SK-N-SH (cell line): ENCODE data around the gene SLC51A. TPM values are rescaled to one million over a fixed set of nuclear protein-coding genes. Genes with fewer than 3 reads are reported as not detected.

Experiments
- CTCF ChIA-PET: fragments of 300-600, 350-600 bp; formaldehyde crosslinking; extraction: SDS; loops from one replicate; lab custom pipeline; 2021; lab: Yijun Ruan, JAX
- POLR2A ChIA-PET: fragments of 350-600 bp; sonication (Branson Sonifier 250); formaldehyde crosslinking; extraction: SDS; loops from one replicate; lab custom pipeline; 2020; ENCODE audit warnings: antibody characterized with exemption, inconsistent platforms; lab: Yijun Ruan, JAX
- DNase-seq: peaks from one replicate; pipeline ENCODE4 v3.0.0; 2012
- H2AFZ ChIP-seq: fragments of 200-600 bp; sonication (generic); 2 replicates; pipeline ENCODE4 v1.8.1; 2016; ENCODE audit warnings: antibody characterized with exemption, mild to moderate bottlenecking, low read depth
- H3F3A ChIP-seq: fragments of 200-600 bp; sonication (generic); replicated peaks from 2 replicates; pipeline ENCODE3; 2016; ENCODE audit warnings: antibody characterized with exemption, mild to moderate bottlenecking; ENCODE audit not compliant: insufficient read depth
- H3K27ac ChIP-seq, 2 experiments: fragments of 200-500 bp in 1 of 2; fragments of 200-600 bp in 1 of 2; sonication (Bioruptor generic) in 1 of 2; sonication (generic), shearing (Covaris generic) in 1 of 2; 2 replicates each; pipeline versions ENCODE4 v1.5.1 to v1.6.1; 2014 to 2016; ENCODE audit warnings: low read depth in 2 of 2, inconsistent platforms in 1 of 2, low read length in 1 of 2, mild to moderate bottlenecking in 1 of 2, mixed read lengths in 1 of 2
- H3K27me3 ChIP-seq: fragments of 200-600 bp; sonication (generic), shearing (Covaris generic); 2 replicates; pipeline ENCODE4 v1.6.1; 2016; ENCODE audit warnings: mixed run types; ENCODE audit not compliant: insufficient read depth
- H3K36me3 ChIP-seq, 2 experiments: fragments of 200-500 bp in 1 of 2; fragments of 200-600 bp in 1 of 2; sonication (Bioruptor generic) in 1 of 2; sonication (generic) in 1 of 2; replicated peaks in 1 of 2; 2 replicates each; pipeline versions ENCODE3 to v1.5.1; 2014 to 2016; ENCODE audit warnings: low read length in 1 of 2, mild to moderate bottlenecking in 1 of 2; ENCODE audit not compliant: insufficient read depth in 2 of 2, control insufficient read depth in 1 of 2
- H3K4me1 ChIP-seq, 2 experiments: fragments of 200-500 bp in 1 of 2; fragments of 200-600 bp in 1 of 2; sonication (Bioruptor generic) in 1 of 2; sonication (generic), shearing (Covaris generic) in 1 of 2; 2 replicates each; pipeline versions ENCODE4 v1.5.1 to v1.6.1; 2014 to 2016; ENCODE audit warnings: low read depth in 1 of 2, low read length in 1 of 2, mixed run types in 1 of 2; ENCODE audit not compliant: insufficient read depth in 2 of 2, control insufficient read depth in 1 of 2
- H3K4me2 ChIP-seq: fragments of 200-600 bp; sonication (generic), shearing (Covaris generic); 2 replicates; pipeline ENCODE4 v1.6.1; 2017; ENCODE audit warnings: mixed run types
- H3K4me3 ChIP-seq, 2 experiments: fragments of 200-500 bp in 1 of 2; fragments of 200-600 bp in 1 of 2; sonication (Bioruptor generic) in 1 of 2; sonication (generic), shearing (Covaris generic) in 1 of 2; 2 replicates each; pipeline versions ENCODE4 v1.5.1 to v1.8.1; 2014 to 2016; ENCODE audit warnings: low read depth in 2 of 2, inconsistent platforms in 1 of 2, low read length in 1 of 2, mild to moderate bottlenecking in 1 of 2, mixed read lengths in 1 of 2, moderate library complexity in 1 of 2
- H3K79me2 ChIP-seq: fragments of 200-600 bp; sonication (generic); 2 replicates; pipeline ENCODE4 v1.8.1; 2017; ENCODE audit warnings: mild to moderate bottlenecking; ENCODE audit not compliant: insufficient read depth
- H3K9ac ChIP-seq: fragments of 200-600 bp; sonication (generic); 2 replicates; pipeline ENCODE4 v1.6.1; 2017; ENCODE audit warnings: mixed run types
- H3K9me2 ChIP-seq: fragments of 200-600 bp; sonication (generic); 2 replicates; pipeline ENCODE4 v1.6.1; 2017; ENCODE audit warnings: mixed run types
- H3K9me3 ChIP-seq: fragments of 200-600 bp; sonication (generic); 2 replicates; pipeline ENCODE4 v1.6.1; 2017; ENCODE audit warnings: mixed run types, mild to moderate bottlenecking, moderate library complexity
- H4K20me1 ChIP-seq: fragments of 200-600 bp; sonication (generic); 2 replicates; pipeline ENCODE4 v1.6.1; 2017; ENCODE audit warnings: mild to moderate bottlenecking, mixed run types; ENCODE audit not compliant: insufficient read depth
- FOSL2 ChIP-seq: IDR thresholded peaks from 2 replicates; pipeline ENCODE4 v1.4.0; 2012; ENCODE audit warnings: low read depth, mild to moderate bottlenecking, moderate library complexity, borderline replicate concordance
- FOXM1 ChIP-seq: IDR thresholded peaks from 2 replicates; pipeline ENCODE4 v1.4.0; 2012; ENCODE audit warnings: low read depth, mild to moderate bottlenecking
- IRF3 ChIP-seq: fragments of 150-350 bp; IDR thresholded peaks from 2 replicates; pipeline ENCODE4 v1.6.1; 2016; ENCODE audit warnings: mild to moderate bottlenecking, low read depth, low read length
- MAX ChIP-seq: IDR thresholded peaks from 2 replicates; pipeline ENCODE4 v1.4.0; 2012; ENCODE audit warnings: low read depth
- MXI1 ChIP-seq: IDR thresholded peaks from 2 replicates; pipeline ENCODE4 v1.6.1; 2012; ENCODE audit warnings: mild to moderate bottlenecking, low read depth, low read length, improper control_type of control experiment
- POLR2AphosphoS5 ChIP-seq: IDR thresholded peaks from 2 replicates; pipeline ENCODE4 v1.6.1; 2012; ENCODE audit warnings: low read depth, low read length
- TCF12 ChIP-seq: IDR thresholded peaks from 2 replicates; pipeline ENCODE4 v1.4.0; 2012
- TEAD4 ChIP-seq: IDR thresholded peaks from 2 replicates; pipeline ENCODE4 v1.4.0; 2012; ENCODE audit warnings: mild to moderate bottlenecking, borderline replicate concordance; ENCODE audit not compliant: insufficient read depth
- USF2 ChIP-seq: fragments of 150-350 bp; IDR thresholded peaks from 2 replicates; pipeline ENCODE4 v1.6.1; 2017; ENCODE audit warnings: antibody characterized with exemption, low read length, low read depth, borderline replicate concordance
- ZBTB33 ChIP-seq: IDR thresholded peaks from 2 replicates; pipeline ENCODE4 v1.4.0; 2012; ENCODE audit warnings: low read depth, borderline replicate concordance
- WGBS: methylation state at CpG from one replicate; pipeline ENCODE4 v1.1.6; 2017; ENCODE audit warnings: low lambda C conversion rate; 5-methylcytosine and 5-hydroxymethylcytosine counted together
- polyA plus RNA-seq, 3 experiments: library from polyadenylated mRNA; depleted of rRNA; stranded (reverse); fragments of >200 nt; gene quantifications; 2 replicates each; pipeline ENCODE4 v1.2.3, GENCODE V29; 2012
- small RNA-seq, 7 experiments: library from RNA; depleted of rRNA; stranded (forward); fragments of <200 nt; gene quantifications; one replicate each; pipeline ENCODE3, GENCODE V24; 2012

Gene SLC51A
- polyA plus RNA-seq, 1 of the 3 experiments (the other 2 are of a cell fraction), result not detected

- H3K27me3 ChIP-seq, result no peaks in the 10 kb centered on the region
- H3F3A ChIP-seq, result peaks cover 5% of the 10 kb centered on the region
- no peak overlapping the region for H3K9ac ChIP-seq
- no peaks in the 10 kb centered on the region for H3K9me3 ChIP-seq
- TF ChIP-seq MXI1 (no peak), TCF12 (no peak), ZBTB33 (no peak), USF2 (no peak), MAX (no peak), FOXM1 (no peak), IRF3 (no peak), TEAD4 (no peak), POLR2AphosphoS5 (no peak), FOSL2 (no peak)
- 88% methylated on average over 4 of the region's 4 CpGs for WGBS
- no peak overlapping the region for H3K4me2 ChIP-seq
- H3K4me1 ChIP-seq, result peaks cover 9 to 17% of the 10 kb centered on the region in 2 experiments
- H3K79me2 ChIP-seq, result peaks cover 94% of the 10 kb centered on the region
- no peaks in the 10 kb centered on the region; the same call in 1 of the 2 replicates for H4K20me1 ChIP-seq
- no peak for DNase-seq
- CTCF ChIA-PET, result interaction anchor here (0.9 to 1.5 kb wide), 5 partner anchors 8 to 237 kb away, joined by 3 to 6 read pairs (median 3); partner anchors contain the start of gene DYNLT2B
- no peak overlapping the region for H3K27ac ChIP-seq
- no peak overlapping the region for H2AFZ ChIP-seq
- no peaks in the 10 kb centered on the region for H3K9me2 ChIP-seq
- H3K36me3 ChIP-seq, result peaks cover 3 to 6% of the 10 kb centered on the region in 2 experiments
- POLR2A ChIA-PET, result no interaction called here
- no peak overlapping the region for H3K4me3 ChIP-seq
Measured at GRCh38 chr3:196281962-196282361, 65.6 kb downstream of the SLC51A start.

Small RNAs within 50 kb of the gene (small RNA-seq; reads per million reads assigned to genes)
- 0 reads per million in 7 experiments for gene RF00019

Other genes starting within 250 kb of the SLC51A start
- gene TFRC, start 134.4 kb upstream of the SLC51A start, polyA plus RNA-seq (2012; rRNA removed), result 35.0 and 53.5 TPM in 2 replicates
- gene ZDHHC19, start 5.1 kb upstream of the SLC51A start, polyA plus RNA-seq (2012; rRNA removed), result not detected in 2 replicates
- gene PCYT1A, start 71.2 kb downstream of the SLC51A start, polyA plus RNA-seq (2012; rRNA removed), result 45.9 and 52.4 TPM in 2 replicates
- 30.6 and 31.7 TPM in 2 replicates for gene DYNLT2B, start 101.7 kb downstream of the SLC51A start, polyA plus RNA-seq (2012; rRNA removed)
- not detected in 2 replicates for gene TM4SF19, start 121.9 kb downstream of the SLC51A start, polyA plus RNA-seq (2012; rRNA removed)
- gene UBXN7, start 215.9 kb downstream of the SLC51A start, polyA plus RNA-seq (2012; rRNA removed), result 6.4 and 8.1 TPM in 2 replicates